HG03520 (cell line): ENCODE data around the gene SHISA5.

Experiments
- ATAC-seq: cut with Tn5 transposase; IDR thresholded peaks from one replicate; pipeline ENCODE4 v1.9.1; 2021; ENCODE audit warnings: mild to moderate bottlenecking, moderate library complexity; ENCODE audit not compliant: unreplicated experiment

The SHISA5 gene

GRCh38 chr3:48418651-48419050 is 85.3 kb downstream of the SHISA5 start:
- no peak for ATAC-seq

- ATAC-seq: no peak
Observed at GRCh38 chr3:48418140-48418539, 85.8 kb downstream of the SHISA5 start.
